Bronchial epithelial cell (primary cell): ENCODE data around the gene IL17REL. TPM values are rescaled to one million over a fixed set of nuclear protein-coding genes. Genes with fewer than 3 reads are reported as not detected.
A peak's percentile ranks its signal among the peaks of the same experiment; 100 is the strongest.

Source experiments
- DNase-seq: peaks from one replicate; pipeline ENCODE4 v3.0.0-alpha.2; 2010; ENCODE audit warnings: low read depth
- FAIRE-seq: peaks from 2 replicates; lab custom pipeline; 2011; peaks lifted over from hg19 to GRCh38; lab: Jason Lieb, UNC
- H3K27me3 ChIP-seq: 2 replicates; pipeline ENCODE4 v1.5.1; 2011; ENCODE audit warnings: low read length; ENCODE audit not compliant: control insufficient read depth, insufficient read depth
- H3K36me3 ChIP-seq: 2 replicates; pipeline ENCODE4 v1.5.1; 2011; ENCODE audit warnings: low read length; ENCODE audit not compliant: control insufficient read depth, insufficient read depth
- H3K4me3 ChIP-seq: 2 replicates; pipeline ENCODE4 v1.5.1; 2011; ENCODE audit warnings: mild to moderate bottlenecking, low read depth, low read length, control low read depth
- total RNA-seq: library from RNA; depleted of rRNA; stranded (reverse); fragments of >200 nt; gene quantifications from 2 replicates; pipeline ENCODE4 v1.2.1, GENCODE V29; 2014
- TF ChIP-seq, protein P1 (sequence below): IDR thresholded peaks from 2 replicates; pipeline ENCODE4 v1.5.1; 2011; ENCODE audit warnings: mild to moderate bottlenecking, moderate library complexity, low read length, control low read depth, inconsistent platforms; ENCODE audit not compliant: insufficient read depth, severe bottlenecking

The IL17REL gene
- total RNA-seq, 1 donor from 2014 or later = not detected

- peaks cover 10% of the 10 kb centered on the region for H3K27me3 ChIP-seq
- FAIRE-seq = no peak
- TF ChIP-seq, protein P1, sequence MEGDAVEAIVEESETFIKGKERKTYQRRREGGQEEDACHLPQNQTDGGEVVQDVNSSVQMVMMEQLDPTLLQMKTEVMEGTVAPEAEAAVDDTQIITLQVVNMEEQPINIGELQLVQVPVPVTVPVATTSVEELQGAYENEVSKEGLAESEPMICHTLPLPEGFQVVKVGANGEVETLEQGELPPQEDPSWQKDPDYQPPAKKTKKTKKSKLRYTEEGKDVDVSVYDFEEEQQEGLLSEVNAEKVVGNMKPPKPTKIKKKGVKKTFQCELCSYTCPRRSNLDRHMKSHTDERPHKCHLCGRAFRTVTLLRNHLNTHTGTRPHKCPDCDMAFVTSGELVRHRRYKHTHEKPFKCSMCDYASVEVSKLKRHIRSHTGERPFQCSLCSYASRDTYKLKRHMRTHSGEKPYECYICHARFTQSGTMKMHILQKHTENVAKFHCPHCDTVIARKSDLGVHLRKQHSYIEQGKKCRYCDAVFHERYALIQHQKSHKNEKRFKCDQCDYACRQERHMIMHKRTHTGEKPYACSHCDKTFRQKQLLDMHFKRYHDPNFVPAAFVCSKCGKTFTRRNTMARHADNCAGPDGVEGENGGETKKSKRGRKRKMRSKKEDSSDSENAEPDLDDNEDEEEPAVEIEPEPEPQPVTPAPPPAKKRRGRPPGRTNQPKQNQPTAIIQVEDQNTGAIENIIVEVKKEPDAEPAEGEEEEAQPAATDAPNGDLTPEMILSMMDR = no peak
Observed at GRCh38 chr22:50018608-50019285, 6.2 kb upstream of the IL17REL start.

GRCh38 chr22:50017701-50018224 is 5.2 kb upstream of the IL17REL start:
- H3K36me3 ChIP-seq = no peaks in the 10 kb centered on the region
- no peak overlapping the region for H3K4me3 ChIP-seq
- peaks cover 13% of the 10 kb centered on the region for H3K27me3 ChIP-seq
- FAIRE-seq = no peak
- no peak for DNase-seq
- TF ChIP-seq, protein P1 = no peak

More at GRCh38 chr22:50018608-50019285, 6.2 kb upstream of the IL17REL start:
- no peak overlapping the region for H3K4me3 ChIP-seq
- H3K36me3 ChIP-seq = no peaks in the 10 kb centered on the region
- no peak for DNase-seq

- Histone ChIP-seq H3K36me3 (no peaks in the 10 kb centered on the region), H3K4me3 (no peak overlapping the region), H3K27me3 (peaks cover 16% of the 10 kb centered on the region)
- peak; percentile 27 for DNase-seq
- TF ChIP-seq, protein P1 = no peak
- FAIRE-seq = no peak
Observed at GRCh38 chr22:50016988-50017700, 4.6 kb upstream of the IL17REL start.

GRCh38 chr22:50016308-50016987 is 3.9 kb upstream of the IL17REL start:
- Histone ChIP-seq H3K4me3 (no peak overlapping the region), H3K27me3 (peaks cover 23% of the 10 kb centered on the region), H3K36me3 (no peaks in the 10 kb centered on the region)
- TF ChIP-seq, protein P1 = no peak
- DNase-seq (no peak), FAIRE-seq (no peak)

GRCh38 chr22:50015451-50016307 is 3.1 kb upstream of the IL17REL start:
- TF ChIP-seq, protein P1 = no peak
- Histone ChIP-seq H3K27me3 (peaks cover 26% of the 10 kb centered on the region), H3K36me3 (no peaks in the 10 kb centered on the region), H3K4me3 (no peak overlapping the region)
- DNase-seq = no peak
- no peak for FAIRE-seq
